ENCODE results near the gene DTX3.

Gene DTX3

DNA sequence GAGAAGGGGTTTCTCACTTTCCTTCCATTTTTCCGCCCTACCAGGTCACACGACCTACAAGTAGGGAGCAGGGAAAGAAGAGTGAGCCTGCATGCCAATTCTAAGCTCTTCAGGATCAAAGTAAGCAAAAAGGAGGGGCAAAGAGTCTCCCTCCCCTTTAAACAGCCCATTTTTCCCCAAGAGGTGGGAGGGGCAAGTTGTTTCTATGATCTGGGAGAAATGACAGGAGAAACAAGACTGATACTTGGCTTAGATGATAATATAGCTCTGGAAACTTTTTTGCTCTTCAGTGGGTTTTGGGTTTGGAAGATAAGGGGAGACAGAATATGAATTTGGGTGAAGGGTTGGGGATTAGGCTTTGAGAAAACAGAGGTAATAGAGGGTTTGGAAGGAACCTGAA, 1.8 kb downstream of the DTX3 start:
- no peak for DNase-seq
- intact Hi-C loops (cut with DNase I; ENCODE audit: low total_unique reads) = no loop called here
- Histone ChIP-seq H3K9me3 (no peaks in the 10 kb centered on the region), H3K36me3 (peaks cover 3 to 39% (median 9%) of the 10 kb centered on the region in 3 donors), H3K4me3 (no peak overlapping the region), H3K4me1 (peaks cover 0 to 48% (median 38%) of the 10 kb centered on the region in 4 donors), H3K27me3 (no peaks in the 10 kb centered on the region), H3K27ac (peak overlapping the region; percentile 99 to 100)
- TF ChIP-seq, protein P1, sequence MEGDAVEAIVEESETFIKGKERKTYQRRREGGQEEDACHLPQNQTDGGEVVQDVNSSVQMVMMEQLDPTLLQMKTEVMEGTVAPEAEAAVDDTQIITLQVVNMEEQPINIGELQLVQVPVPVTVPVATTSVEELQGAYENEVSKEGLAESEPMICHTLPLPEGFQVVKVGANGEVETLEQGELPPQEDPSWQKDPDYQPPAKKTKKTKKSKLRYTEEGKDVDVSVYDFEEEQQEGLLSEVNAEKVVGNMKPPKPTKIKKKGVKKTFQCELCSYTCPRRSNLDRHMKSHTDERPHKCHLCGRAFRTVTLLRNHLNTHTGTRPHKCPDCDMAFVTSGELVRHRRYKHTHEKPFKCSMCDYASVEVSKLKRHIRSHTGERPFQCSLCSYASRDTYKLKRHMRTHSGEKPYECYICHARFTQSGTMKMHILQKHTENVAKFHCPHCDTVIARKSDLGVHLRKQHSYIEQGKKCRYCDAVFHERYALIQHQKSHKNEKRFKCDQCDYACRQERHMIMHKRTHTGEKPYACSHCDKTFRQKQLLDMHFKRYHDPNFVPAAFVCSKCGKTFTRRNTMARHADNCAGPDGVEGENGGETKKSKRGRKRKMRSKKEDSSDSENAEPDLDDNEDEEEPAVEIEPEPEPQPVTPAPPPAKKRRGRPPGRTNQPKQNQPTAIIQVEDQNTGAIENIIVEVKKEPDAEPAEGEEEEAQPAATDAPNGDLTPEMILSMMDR (IDR thresholded peaks at IDR 0.05) = no peak

GRCh38 chr12:57606821-57607220, 2.2 kb downstream of the DTX3 start:
- Histone ChIP-seq H3K4me3 (no peak overlapping the region), H3K27me3 (no peaks in the 10 kb centered on the region), H3K36me3 (peaks cover 3 to 35% (median 4%) of the 10 kb centered on the region in 3 donors), H3K9me3 (no peaks in the 10 kb centered on the region), H3K4me1 (peaks cover 0 to 49% (median 38%) of the 10 kb centered on the region in 4 donors), H3K27ac (peak overlapping the region; percentile 99 to 100)
- DNase-seq = no peak
- TF ChIP-seq, protein P1 (IDR thresholded peaks at IDR 0.05) = no peak
- intact Hi-C loops (cut with DNase I; ENCODE audit: low total_unique reads) = no loop called here

DNA sequence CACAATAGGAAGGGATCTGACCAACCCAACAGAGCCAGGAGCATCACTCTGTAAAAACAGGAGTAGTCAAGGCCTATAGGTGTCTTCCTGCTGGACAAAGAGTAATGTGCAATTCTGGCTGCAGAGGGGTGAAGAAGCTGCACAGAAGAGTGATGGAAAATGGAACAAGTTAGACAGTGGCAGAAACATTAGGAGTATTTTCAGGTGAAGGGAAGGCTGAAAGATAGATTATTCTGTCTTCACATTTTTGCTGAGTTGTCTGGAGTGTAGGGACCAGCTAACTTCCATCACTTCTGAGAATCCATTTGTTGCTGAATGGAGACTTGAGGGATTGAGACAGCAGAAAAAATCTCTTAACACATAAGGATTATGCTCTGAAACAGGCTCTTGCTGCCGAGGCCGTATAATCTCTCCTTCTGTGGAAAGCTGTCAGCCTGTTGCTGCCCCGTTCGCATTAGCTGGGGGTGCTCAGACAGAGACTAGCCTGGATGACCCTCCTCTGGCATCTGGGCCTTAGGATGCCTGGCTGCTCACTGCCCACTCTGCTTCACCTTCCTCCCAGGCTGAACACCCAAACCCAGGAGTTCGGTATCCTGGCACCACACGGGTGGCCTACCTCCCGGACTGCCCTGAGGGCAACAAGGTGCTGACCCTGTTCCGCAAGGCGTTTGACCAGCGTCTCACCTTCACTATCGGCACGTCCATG, 3.5 kb downstream of the DTX3 start:
- DNase-seq = no peak
- Histone ChIP-seq H3K4me3 (no peak overlapping the region), H3K27me3 (no peaks in the 10 kb centered on the region), H3K36me3 (peaks cover 0 to 26% (median under 1%) of the 10 kb centered on the region in 3 donors), H3K27ac (peak overlapping the region; percentile 97 to 99), H3K9me3 (no peaks in the 10 kb centered on the region), H3K4me1 (peaks cover 0 to 62% (median 48%) of the 10 kb centered on the region in 4 donors)
- TF ChIP-seq, protein P1 (IDR thresholded peaks at IDR 0.05) = no peak
- intact Hi-C loops (cut with DNase I; ENCODE audit: low total_unique reads) = no loop called here

GRCh38 chr12:57609101-57609780, 4.6 kb downstream of the DTX3 start:
- peaks cover 0 to 63% (median 54%) of the 10 kb centered on the region in 4 donors for H3K4me1 ChIP-seq

GRCh38 chr12:57609781-57610553, 5.3 kb downstream of the DTX3 start:
- Histone ChIP-seq H3K4me1 (peaks cover 0 to 68% (median 55%) of the 10 kb centered on the region in 4 donors), H3K36me3 (peaks cover 7 to 44% (median 18%) of the 10 kb centered on the region in 3 donors), H3K9me3 (no peaks in the 10 kb centered on the region), H3K27ac (peak overlapping the region; percentile 97 to 99), H3K4me3 (peak overlapping the region; percentile 82 to 85), H3K27me3 (no peaks in the 10 kb centered on the region)
- TF ChIP-seq, protein P1 (IDR thresholded peaks at IDR 0.05) = no peak
- peak in 1 of 2 donors; percentile 76 for DNase-seq
- intact Hi-C loops (cut with DNase I; ENCODE audit: low total_unique reads) = loop anchor here (10.0 kb wide), 1 partner anchor 85 kb away; the partner anchor contains the start of genes DDIT3 and MBD6

More at GRCh38 chr12:57609101-57609780, 4.6 kb downstream of the DTX3 start:
- H3K9me3 ChIP-seq = no peaks in the 10 kb centered on the region
- peak overlapping the region; percentile 97 to 99 for H3K27ac ChIP-seq
- H3K27me3 ChIP-seq = no peaks in the 10 kb centered on the region
- TF ChIP-seq, protein P1 (IDR thresholded peaks at IDR 0.05) = no peak
- H3K4me3 ChIP-seq = peak overlapping the region; percentile 82 to 85
- DNase-seq = no peak
- intact Hi-C loops (cut with DNase I; ENCODE audit: low total_unique reads) = no loop called here
- peaks cover 0 to 37% (median 12%) of the 10 kb centered on the region in 3 donors for H3K36me3 ChIP-seq

Measured in tibial artery (tissue), 4 donors.